Neural cell (in vitro differentiated cells): ENCODE measurements around the gene FERMT3. TPM values are rescaled to one million over a fixed set of nuclear protein-coding genes. Genes with fewer than 3 reads are reported as not detected.

Experiments
- H2AFZ ChIP-seq: fragments of 200-600, 300-800 bp; sonication (generic), shearing (Covaris generic); 2 replicates; pipeline ENCODE4 v1.6.0; 2014; ENCODE audit warnings: low read depth, mild to moderate bottlenecking, antibody characterized with exemption, low read length, moderate library complexity
- H3F3A ChIP-seq: fragments of 200-600 bp; shearing (Covaris generic); 2 replicates; pipeline ENCODE4 v1.6.1; 2016; ENCODE audit warnings: mild to moderate bottlenecking, moderate library complexity, mixed read lengths, antibody characterized with exemption, low read length; ENCODE audit not compliant: insufficient read depth, poor library complexity, severe bottlenecking
- H3K27ac ChIP-seq: fragments of 200-600, 300-800 bp; sonication (generic), shearing (Covaris generic); 2 replicates; pipeline ENCODE4 v1.5.1; 2014; ENCODE audit warnings: mild to moderate bottlenecking, low read length, moderate library complexity
- H3K27me3 ChIP-seq: fragments of 300-800, 200-600 bp; sonication (generic), shearing (Covaris generic); 2 replicates; pipeline ENCODE4 v1.6.0; 2014; ENCODE audit warnings: mild to moderate bottlenecking, low read depth, low read length, moderate library complexity; ENCODE audit not compliant: insufficient read depth
- H3K36me3 ChIP-seq: fragments of 300-800, 200-600 bp; sonication (generic), shearing (Covaris generic); 2 replicates; pipeline ENCODE4 v1.5.1; 2014; ENCODE audit warnings: mild to moderate bottlenecking, antibody characterized with exemption, low read length, moderate library complexity; ENCODE audit not compliant: insufficient read depth
- H3K4me2 ChIP-seq: fragments of 300-800, 200-600 bp; sonication (generic), shearing (Covaris generic); 2 replicates; pipeline ENCODE4 v1.6.0; 2014; ENCODE audit warnings: mild to moderate bottlenecking, low read length
- H3K4me3 ChIP-seq: fragments of 300-800, 200-600 bp; sonication (generic), shearing (Covaris generic); 2 replicates; pipeline ENCODE4 v1.5.1; 2014; ENCODE audit warnings: mild to moderate bottlenecking, low read length, moderate library complexity
- H3K79me2 ChIP-seq: fragments of 200-600 bp; shearing (Covaris generic); replicated peaks from 2 replicates; pipeline ENCODE4 v1.6.0; 2014; ENCODE audit warnings: mild to moderate bottlenecking, low read length, moderate library complexity; ENCODE audit not compliant: insufficient read depth
- H3K9ac ChIP-seq: fragments of 300-800, 200-600 bp; sonication (generic), shearing (Covaris generic); 2 replicates; pipeline ENCODE4 v1.6.1; 2016; ENCODE audit warnings: mild to moderate bottlenecking, low read length, mixed read lengths
- H3K9me2 ChIP-seq: fragments of 200-600 bp; shearing (Covaris generic); 2 replicates; pipeline ENCODE4 v1.6.1; 2016; ENCODE audit warnings: mild to moderate bottlenecking, low read length, mixed read lengths; ENCODE audit not compliant: insufficient read depth
- H3K9me3 ChIP-seq: fragments of 200-600, 300-800 bp; sonication (generic), shearing (Covaris generic); 2 replicates; pipeline ENCODE4 v1.6.1; 2016; ENCODE audit warnings: mild to moderate bottlenecking, mixed run types, low read length, moderate library complexity, mixed read lengths
- H4K20me1 ChIP-seq: fragments of 200-600 bp; shearing (Covaris generic); 2 replicates; pipeline ENCODE4 v1.6.1; 2016; ENCODE audit warnings: mild to moderate bottlenecking, mixed run types; ENCODE audit not compliant: insufficient read depth
- EP300 ChIP-seq: fragments of 450-650 bp; conservative IDR thresholded peaks from 2 replicates; pipeline ENCODE4 v1.6.1; 2014; ENCODE audit warnings: antibody characterized with exemption, mild to moderate bottlenecking, moderate library complexity; ENCODE audit not compliant: poor library complexity, severe bottlenecking
- EZH2 ChIP-seq: fragments of 200-600, 300-800 bp; shearing (Covaris generic), sonication (generic); IDR thresholded peaks from 2 replicates; pipeline ENCODE4 v1.6.1; 2014; ENCODE audit warnings: antibody characterized with exemption, low read length, borderline replicate concordance, mild to moderate bottlenecking; ENCODE audit not compliant: insufficient read depth, poor library complexity, severe bottlenecking
- MXI1 ChIP-seq: fragments of 450-650 bp; conservative IDR thresholded peaks from 2 replicates; pipeline ENCODE4 v1.6.1; 2014; ENCODE audit warnings: antibody characterized with exemption, mild to moderate bottlenecking; ENCODE audit not compliant: poor library complexity, severe bottlenecking
- POLR2AphosphoS5 ChIP-seq: IDR thresholded peaks from 2 replicates; pipeline ENCODE4 v1.6.1; 2012
- RAD21 ChIP-seq: fragments of 450-650 bp; conservative IDR thresholded peaks from 2 replicates; pipeline ENCODE4 v1.6.1; 2014; ENCODE audit warnings: antibody characterized with exemption, mild to moderate bottlenecking, moderate library complexity
- SMC3 ChIP-seq: fragments of 450-650 bp; conservative IDR thresholded peaks from 2 replicates; pipeline ENCODE4 v1.6.1; 2014; ENCODE audit warnings: antibody characterized with exemption, mild to moderate bottlenecking, moderate library complexity; ENCODE audit not compliant: poor library complexity
- TAF1 ChIP-seq: IDR thresholded peaks from 2 replicates; pipeline ENCODE4 v1.6.1; 2012; ENCODE audit warnings: low read depth
- polyA plus RNA-seq: library from polyadenylated mRNA; depleted of rRNA; stranded (reverse); fragments of >200 nt; gene quantifications from 2 replicates; pipeline ENCODE4 v1.2.3, GENCODE V29; 2014
- TF ChIP-seq, protein P1 (sequence below): fragments of 450-650 bp; IDR thresholded peaks from 2 replicates; pipeline ENCODE4 v1.5.1; 2014; ENCODE audit warnings: antibody characterized with exemption, mild to moderate bottlenecking, moderate library complexity; ENCODE audit not compliant: poor library complexity, severe bottlenecking
- TF ChIP-seq, protein P2 (sequence below): IDR thresholded peaks from 2 replicates; pipeline ENCODE4 v1.6.1; 2012; ENCODE audit warnings: borderline replicate concordance

FERMT3 gene
- polyA plus RNA-seq, 1 donor from 2014 or later: 0.89 TPM

DNA sequence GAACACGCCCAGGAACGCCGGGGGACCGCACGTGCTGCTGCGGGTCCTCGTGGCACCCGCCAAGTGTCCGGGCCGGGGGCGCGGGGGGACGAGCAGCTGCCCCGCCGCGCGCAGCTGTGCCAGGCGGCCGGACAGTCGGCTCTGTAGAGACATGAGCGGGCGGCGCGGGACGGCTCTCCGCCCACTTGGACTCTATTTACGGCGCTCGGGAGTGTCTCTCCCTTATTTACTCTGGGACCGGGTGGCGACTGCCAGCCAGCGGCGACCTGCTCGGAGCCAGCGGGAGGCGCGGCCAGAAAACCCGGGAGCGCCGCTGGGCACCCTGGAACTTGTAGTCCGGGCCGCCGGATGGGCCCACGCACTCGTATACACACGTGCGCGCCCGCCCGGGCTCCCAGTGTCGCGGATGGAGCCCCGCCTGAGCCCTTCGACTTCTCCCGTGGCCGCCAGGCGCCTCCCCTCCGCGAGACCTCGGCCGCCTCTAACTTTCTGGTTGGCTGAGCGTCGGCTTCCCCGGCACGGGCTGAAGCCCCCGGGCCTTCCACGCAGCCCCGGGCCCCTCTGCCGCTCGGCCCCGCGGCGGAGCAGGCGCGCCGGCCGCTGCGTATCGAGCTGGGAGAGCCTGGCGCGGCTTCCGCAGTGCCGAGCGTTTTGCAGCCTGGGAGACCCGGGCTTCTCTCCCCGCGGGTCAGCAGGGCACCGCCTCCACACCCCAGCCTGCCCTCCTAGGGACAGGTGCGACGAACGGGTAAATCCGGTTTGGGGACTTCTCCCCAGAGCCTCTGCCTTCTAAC, 40.5 kb upstream of the FERMT3 start, which contains the start of gene MACROD1:
TSS of gene MACROD1 (minus strand) at position 272 of the 794 bp plus-strand sequence. CDS start at position 153, 119 bp downstream.
- H3K79me2 ChIP-seq: no peaks in the 10 kb centered on the region
- H3K27ac ChIP-seq: no peak within 1 kb of the TSS
- TF ChIP-seq, protein P1, sequence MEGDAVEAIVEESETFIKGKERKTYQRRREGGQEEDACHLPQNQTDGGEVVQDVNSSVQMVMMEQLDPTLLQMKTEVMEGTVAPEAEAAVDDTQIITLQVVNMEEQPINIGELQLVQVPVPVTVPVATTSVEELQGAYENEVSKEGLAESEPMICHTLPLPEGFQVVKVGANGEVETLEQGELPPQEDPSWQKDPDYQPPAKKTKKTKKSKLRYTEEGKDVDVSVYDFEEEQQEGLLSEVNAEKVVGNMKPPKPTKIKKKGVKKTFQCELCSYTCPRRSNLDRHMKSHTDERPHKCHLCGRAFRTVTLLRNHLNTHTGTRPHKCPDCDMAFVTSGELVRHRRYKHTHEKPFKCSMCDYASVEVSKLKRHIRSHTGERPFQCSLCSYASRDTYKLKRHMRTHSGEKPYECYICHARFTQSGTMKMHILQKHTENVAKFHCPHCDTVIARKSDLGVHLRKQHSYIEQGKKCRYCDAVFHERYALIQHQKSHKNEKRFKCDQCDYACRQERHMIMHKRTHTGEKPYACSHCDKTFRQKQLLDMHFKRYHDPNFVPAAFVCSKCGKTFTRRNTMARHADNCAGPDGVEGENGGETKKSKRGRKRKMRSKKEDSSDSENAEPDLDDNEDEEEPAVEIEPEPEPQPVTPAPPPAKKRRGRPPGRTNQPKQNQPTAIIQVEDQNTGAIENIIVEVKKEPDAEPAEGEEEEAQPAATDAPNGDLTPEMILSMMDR: peak; percentile 33
- TF ChIP-seq MXI1 (peak; percentile 95), TAF1 (peak; percentile 29), RAD21 (no peak), SMC3 (peak; percentile 18)
- TF ChIP-seq, protein P2, sequence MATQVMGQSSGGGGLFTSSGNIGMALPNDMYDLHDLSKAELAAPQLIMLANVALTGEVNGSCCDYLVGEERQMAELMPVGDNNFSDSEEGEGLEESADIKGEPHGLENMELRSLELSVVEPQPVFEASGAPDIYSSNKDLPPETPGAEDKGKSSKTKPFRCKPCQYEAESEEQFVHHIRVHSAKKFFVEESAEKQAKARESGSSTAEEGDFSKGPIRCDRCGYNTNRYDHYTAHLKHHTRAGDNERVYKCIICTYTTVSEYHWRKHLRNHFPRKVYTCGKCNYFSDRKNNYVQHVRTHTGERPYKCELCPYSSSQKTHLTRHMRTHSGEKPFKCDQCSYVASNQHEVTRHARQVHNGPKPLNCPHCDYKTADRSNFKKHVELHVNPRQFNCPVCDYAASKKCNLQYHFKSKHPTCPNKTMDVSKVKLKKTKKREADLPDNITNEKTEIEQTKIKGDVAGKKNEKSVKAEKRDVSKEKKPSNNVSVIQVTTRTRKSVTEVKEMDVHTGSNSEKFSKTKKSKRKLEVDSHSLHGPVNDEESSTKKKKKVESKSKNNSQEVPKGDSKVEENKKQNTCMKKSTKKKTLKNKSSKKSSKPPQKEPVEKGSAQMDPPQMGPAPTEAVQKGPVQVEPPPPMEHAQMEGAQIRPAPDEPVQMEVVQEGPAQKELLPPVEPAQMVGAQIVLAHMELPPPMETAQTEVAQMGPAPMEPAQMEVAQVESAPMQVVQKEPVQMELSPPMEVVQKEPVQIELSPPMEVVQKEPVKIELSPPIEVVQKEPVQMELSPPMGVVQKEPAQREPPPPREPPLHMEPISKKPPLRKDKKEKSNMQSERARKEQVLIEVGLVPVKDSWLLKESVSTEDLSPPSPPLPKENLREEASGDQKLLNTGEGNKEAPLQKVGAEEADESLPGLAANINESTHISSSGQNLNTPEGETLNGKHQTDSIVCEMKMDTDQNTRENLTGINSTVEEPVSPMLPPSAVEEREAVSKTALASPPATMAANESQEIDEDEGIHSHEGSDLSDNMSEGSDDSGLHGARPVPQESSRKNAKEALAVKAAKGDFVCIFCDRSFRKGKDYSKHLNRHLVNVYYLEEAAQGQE: no peak
- peak within 1 kb of the TSS; percentile 59 for H3K4me2 ChIP-seq
- peak within 1 kb of the TSS; percentile 84 for H3K4me3 ChIP-seq
- peak within 1 kb of the TSS; percentile 56 for H3K9ac ChIP-seq
- H3K27me3 ChIP-seq: no peaks in the 10 kb centered on the region
- H3K9me2 ChIP-seq: no peaks in the 10 kb centered on the region
- no peaks in the 10 kb centered on the region for H3K9me3 ChIP-seq
- H2AFZ ChIP-seq: no peak within 1 kb of the TSS
- H4K20me1 ChIP-seq: no peaks in the 10 kb centered on the region
- H3F3A ChIP-seq: no peaks in the 10 kb centered on the region
- no peaks in the 10 kb centered on the region for H3K36me3 ChIP-seq

DNA sequence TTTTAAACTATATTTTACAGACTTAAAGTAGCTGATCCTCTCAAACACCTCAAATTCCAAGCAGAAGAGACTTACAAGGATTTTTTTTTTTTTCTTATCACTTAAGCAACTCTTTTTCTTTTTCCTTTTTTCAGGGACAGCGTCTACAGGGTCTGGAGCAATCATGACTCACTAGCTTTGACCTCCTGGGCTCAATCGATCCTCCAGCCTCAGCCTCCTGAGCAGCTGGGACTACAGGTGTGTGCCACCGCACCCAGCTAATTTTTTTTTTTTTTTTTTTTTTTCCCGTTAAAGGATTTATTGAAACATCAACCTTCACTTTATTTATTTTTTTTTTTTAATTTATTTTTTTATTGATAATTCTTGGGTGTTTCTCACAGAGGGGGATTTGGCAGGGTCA, 36.1 kb upstream of the FERMT3 start:
- H3K9me3 ChIP-seq: no peaks in the 10 kb centered on the region
- TF ChIP-seq RAD21 (no peak), TAF1 (no peak), EP300 (no peak), MXI1 (no peak), POLR2AphosphoS5 (no peak), EZH2 (no peak), SMC3 (no peak)
- TF ChIP-seq, protein P2: no peak
- TF ChIP-seq, protein P1: no peak
- no peaks in the 10 kb centered on the region for H3K36me3 ChIP-seq
- no peak overlapping the region for H3K9ac ChIP-seq
- no peaks in the 10 kb centered on the region for H3K9me2 ChIP-seq
- no peaks in the 10 kb centered on the region for H3K79me2 ChIP-seq
- no peaks in the 10 kb centered on the region for H3F3A ChIP-seq
- no peak overlapping the region for H3K27ac ChIP-seq
- H3K4me3 ChIP-seq: no peak overlapping the region
- H3K4me2 ChIP-seq: no peak overlapping the region
- no peaks in the 10 kb centered on the region for H4K20me1 ChIP-seq
- no peak overlapping the region for H2AFZ ChIP-seq
- H3K27me3 ChIP-seq: no peaks in the 10 kb centered on the region
